WTC11 (cell line): ENCODE data around the gene ARPC1A. TPM values are rescaled to one million over a fixed set of nuclear protein-coding genes. Genes with fewer than 3 reads are reported as not detected.
A peak's percentile ranks its signal among the peaks of the same experiment; 100 is the strongest.
"Not testable (repeated sequence)": the region's sequence is repeated elsewhere in the genome, so short reads cannot be mapped to it uniquely, and the experiment has no call there.

ENCODE experiments used
- ATAC-seq: fragments of 200-7000 bp; cut with Tn5 transposase; 2 replicates; pipeline ENCODE4 v1.10.0; 2021; ENCODE audit warnings: mild to moderate bottlenecking, moderate library complexity
- CTCF ChIA-PET: fragments of 300-600 bp; sonication (Branson Sonifier 250); formaldehyde crosslinking; loops from one replicate; lab custom pipeline; 2021; ENCODE audit warnings: antibody characterized with exemption; lab: Charles Lee
- POLR2A ChIA-PET: fragments of 350-600 bp; sonication (Branson Sonifier 250); formaldehyde crosslinking; loops from one replicate; lab custom pipeline; 2021; ENCODE audit warnings: antibody characterized with exemption; lab: Charles Lee
- DNase-seq: peaks from one replicate; pipeline ENCODE4 v3.0.0; 2021; ENCODE audit warnings: low spot score
- H3K27ac Mint-ChIP-seq: 2 replicates; pipeline ENCODE4 v1.8.0; 2021; ENCODE audit warnings: mixed read lengths
- H3K27me3 Mint-ChIP-seq: 2 replicates; pipeline ENCODE4 v1.8.0; 2021; ENCODE audit warnings: low read depth, mild to moderate bottlenecking, moderate library complexity, mixed read lengths
- H3K36me3 Mint-ChIP-seq: 2 replicates; pipeline ENCODE4 v1.8.0; 2021; ENCODE audit warnings: mixed read lengths
- H3K4me1 Mint-ChIP-seq: 2 replicates; pipeline ENCODE4 v1.8.0; 2022; ENCODE audit warnings: mixed read lengths
- H3K4me3 Mint-ChIP-seq: 2 replicates; pipeline ENCODE4 v1.8.0; 2021; ENCODE audit warnings: mild to moderate bottlenecking, moderate library complexity, mixed read lengths
- H3K9me3 Mint-ChIP-seq: 2 replicates; pipeline ENCODE4 v1.8.0; 2021; ENCODE audit warnings: mixed read lengths
- FOXJ3 ChIP-seq: sonication (generic); formaldehyde crosslinking; IDR thresholded peaks from 2 replicates; pipeline ENCODE4 v1.9.0; 2021; ENCODE audit warnings: missing genetic modification reagents, mild to moderate bottlenecking, borderline replicate concordance
- FOXP1 ChIP-seq: sonication (generic); formaldehyde crosslinking; IDR thresholded peaks from 2 replicates; pipeline ENCODE4 v1.8.0; 2022; ENCODE audit warnings: missing genetic modification reagents, mild to moderate bottlenecking, moderate library complexity, borderline replicate concordance
- NFE2L1 ChIP-seq: sonication (generic); formaldehyde crosslinking; IDR thresholded peaks from 2 replicates; pipeline ENCODE4 v1.8.1; 2023; ENCODE audit warnings: missing genetic modification reagents
- NR3C1 ChIP-seq: sonication (generic); formaldehyde crosslinking; conservative IDR thresholded peaks from 2 replicates; pipeline ENCODE4 v1.8.1; 2023; ENCODE audit warnings: low read depth, mild to moderate bottlenecking, missing genetic modification reagents
- RORB ChIP-seq: fragments of 250-450 bp; sonication (Bioruptor Pico); IDR thresholded peaks from 2 replicates; pipeline ENCODE4 v1.9.0; 2021; ENCODE audit warnings: mild to moderate bottlenecking
- SOX15 ChIP-seq: fragments of 250-450 bp; sonication (Bioruptor Pico); IDR thresholded peaks from 2 replicates; pipeline ENCODE4 v1.9.0; 2021; ENCODE audit warnings: mild to moderate bottlenecking
- TP53 ChIP-seq: sonication (generic); formaldehyde crosslinking; IDR thresholded peaks from 2 replicates; pipeline ENCODE4 v1.8.1; 2023; ENCODE audit warnings: mild to moderate bottlenecking, missing genetic modification reagents
- ZNF671 ChIP-seq: fragments of 250-450 bp; sonication (Bioruptor Pico); IDR thresholded peaks from 2 replicates; pipeline ENCODE4 v1.8.0; 2021; ENCODE audit warnings: mild to moderate bottlenecking
- total RNA-seq: library from RNA; stranded (reverse); gene quantifications from 3 replicates; pipeline ENCODE4 v1.2.3, GENCODE V29; 2021
- TF ChIP-seq, protein P1 (sequence below): sonication (generic); formaldehyde crosslinking; IDR thresholded peaks from 2 replicates; pipeline ENCODE4 v1.8.1; 2023; ENCODE audit warnings: mild to moderate bottlenecking, missing genetic modification reagents
- TF ChIP-seq, protein P2 (sequence below): fragments of 250-450 bp; sonication (Bioruptor Pico); IDR thresholded peaks from 2 replicates; pipeline ENCODE4 v1.8.0; 2021; ENCODE audit warnings: mild to moderate bottlenecking
- TF ChIP-seq, protein P3 (sequence below): sonication (generic); formaldehyde crosslinking; conservative IDR thresholded peaks from 2 replicates; pipeline ENCODE4 v1.8.1; 2023; ENCODE audit warnings: mild to moderate bottlenecking, low read depth, missing genetic modification reagents, moderate library complexity

The ARPC1A gene
- total RNA-seq, 1 experiment from 2014 or later = 149 TPM

DNA sequence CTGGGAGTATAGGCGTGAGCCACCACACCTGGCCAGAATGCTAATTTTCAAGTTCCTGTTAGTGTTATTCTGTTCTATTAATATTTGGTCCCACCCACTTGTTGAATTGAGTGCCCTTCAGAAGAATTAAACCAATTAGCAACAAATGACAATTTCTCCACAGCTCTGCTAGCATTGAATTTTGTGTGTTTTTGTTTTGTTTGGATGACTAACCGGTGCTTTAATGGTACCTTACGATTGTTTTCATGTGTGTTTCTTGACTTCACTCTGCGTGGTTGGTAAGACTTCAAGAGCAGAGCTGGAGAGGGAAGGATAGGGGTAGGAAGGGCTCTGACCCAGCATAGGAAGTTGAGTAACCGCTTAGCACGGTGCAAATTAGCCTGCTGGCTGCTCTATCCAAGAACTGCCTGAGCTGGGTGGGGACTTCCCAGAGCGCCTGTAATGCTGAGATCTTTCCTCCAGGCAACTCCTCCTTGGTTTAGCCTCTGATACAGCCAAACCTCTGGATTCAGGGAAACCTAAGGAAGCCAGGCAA lies 53.4 kb downstream of the ARPC1A start:
- DNase-seq (no peak), ATAC-seq (no peak)
- Mint-ChIP-seq H3K9me3 (no peaks in the 10 kb centered on the region), H3K27me3 (no peaks in the 10 kb centered on the region), H3K36me3 (peaks cover 14% of the 10 kb centered on the region), H3K4me3 (no peak overlapping the region), H3K4me1 (peaks cover 11% of the 10 kb centered on the region), H3K27ac (peak overlapping the region; percentile 37)
- TF ChIP-seq, protein P1, sequence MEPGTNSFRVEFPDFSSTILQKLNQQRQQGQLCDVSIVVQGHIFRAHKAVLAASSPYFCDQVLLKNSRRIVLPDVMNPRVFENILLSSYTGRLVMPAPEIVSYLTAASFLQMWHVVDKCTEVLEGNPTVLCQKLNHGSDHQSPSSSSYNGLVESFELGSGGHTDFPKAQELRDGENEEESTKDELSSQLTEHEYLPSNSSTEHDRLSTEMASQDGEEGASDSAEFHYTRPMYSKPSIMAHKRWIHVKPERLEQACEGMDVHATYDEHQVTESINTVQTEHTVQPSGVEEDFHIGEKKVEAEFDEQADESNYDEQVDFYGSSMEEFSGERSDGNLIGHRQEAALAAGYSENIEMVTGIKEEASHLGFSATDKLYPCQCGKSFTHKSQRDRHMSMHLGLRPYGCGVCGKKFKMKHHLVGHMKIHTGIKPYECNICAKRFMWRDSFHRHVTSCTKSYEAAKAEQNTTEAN (CRISPR knock-in tag) = no peak
- TF ChIP-seq RORB (CRISPR knock-in tag) (no peak), FOXP1 (CRISPR knock-in tag) (no peak), ZNF671 (no peak), TP53 (CRISPR knock-in tag) (no peak), NFE2L1 (CRISPR knock-in tag) (no peak), FOXJ3 (CRISPR knock-in tag) (no peak), SOX15 (CRISPR knock-in tag) (no peak), NR3C1 (no peak)
- TF ChIP-seq, protein P2, sequence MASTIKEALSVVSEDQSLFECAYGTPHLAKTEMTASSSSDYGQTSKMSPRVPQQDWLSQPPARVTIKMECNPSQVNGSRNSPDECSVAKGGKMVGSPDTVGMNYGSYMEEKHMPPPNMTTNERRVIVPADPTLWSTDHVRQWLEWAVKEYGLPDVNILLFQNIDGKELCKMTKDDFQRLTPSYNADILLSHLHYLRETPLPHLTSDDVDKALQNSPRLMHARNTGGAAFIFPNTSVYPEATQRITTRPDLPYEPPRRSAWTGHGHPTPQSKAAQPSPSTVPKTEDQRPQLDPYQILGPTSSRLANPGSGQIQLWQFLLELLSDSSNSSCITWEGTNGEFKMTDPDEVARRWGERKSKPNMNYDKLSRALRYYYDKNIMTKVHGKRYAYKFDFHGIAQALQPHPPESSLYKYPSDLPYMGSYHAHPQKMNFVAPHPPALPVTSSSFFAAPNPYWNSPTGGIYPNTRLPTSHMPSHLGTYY (CRISPR knock-in tag) = no peak
- TF ChIP-seq, protein P3, sequence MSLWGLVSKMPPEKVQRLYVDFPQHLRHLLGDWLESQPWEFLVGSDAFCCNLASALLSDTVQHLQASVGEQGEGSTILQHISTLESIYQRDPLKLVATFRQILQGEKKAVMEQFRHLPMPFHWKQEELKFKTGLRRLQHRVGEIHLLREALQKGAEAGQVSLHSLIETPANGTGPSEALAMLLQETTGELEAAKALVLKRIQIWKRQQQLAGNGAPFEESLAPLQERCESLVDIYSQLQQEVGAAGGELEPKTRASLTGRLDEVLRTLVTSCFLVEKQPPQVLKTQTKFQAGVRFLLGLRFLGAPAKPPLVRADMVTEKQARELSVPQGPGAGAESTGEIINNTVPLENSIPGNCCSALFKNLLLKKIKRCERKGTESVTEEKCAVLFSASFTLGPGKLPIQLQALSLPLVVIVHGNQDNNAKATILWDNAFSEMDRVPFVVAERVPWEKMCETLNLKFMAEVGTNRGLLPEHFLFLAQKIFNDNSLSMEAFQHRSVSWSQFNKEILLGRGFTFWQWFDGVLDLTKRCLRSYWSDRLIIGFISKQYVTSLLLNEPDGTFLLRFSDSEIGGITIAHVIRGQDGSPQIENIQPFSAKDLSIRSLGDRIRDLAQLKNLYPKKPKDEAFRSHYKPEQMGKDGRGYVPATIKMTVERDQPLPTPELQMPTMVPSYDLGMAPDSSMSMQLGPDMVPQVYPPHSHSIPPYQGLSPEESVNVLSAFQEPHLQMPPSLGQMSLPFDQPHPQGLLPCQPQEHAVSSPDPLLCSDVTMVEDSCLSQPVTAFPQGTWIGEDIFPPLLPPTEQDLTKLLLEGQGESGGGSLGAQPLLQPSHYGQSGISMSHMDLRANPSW (CRISPR knock-in tag) = no peak
- ChIA-PET CTCF (interaction anchor here (1.5 kb wide), 1 partner anchor 13 kb away, joined by 7 read pairs; no protein-coding TSS in a partner anchor), POLR2A (no interaction called here)

DNA sequence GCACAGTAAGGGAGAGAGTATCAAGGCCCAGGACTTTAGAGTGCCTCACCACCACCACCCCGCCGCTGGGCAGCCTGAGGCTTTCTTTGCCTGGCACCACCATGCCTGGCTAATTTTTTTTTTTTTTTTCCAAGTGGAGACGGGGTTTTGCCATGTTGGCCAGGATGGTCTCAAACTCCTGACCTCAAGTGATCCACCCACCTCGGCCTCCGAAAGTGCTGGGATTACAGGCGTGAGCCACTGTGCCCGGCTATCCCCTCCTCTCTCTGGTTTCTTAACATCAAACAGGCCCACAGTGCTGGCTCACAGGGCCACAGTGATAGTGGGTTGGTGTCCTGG lies 54.0 kb downstream of the ARPC1A start:
- Mint-ChIP-seq H3K4me1 (peaks cover 11% of the 10 kb centered on the region), H3K36me3 (peaks cover 14% of the 10 kb centered on the region), H3K4me3 (peak overlapping the region; percentile 5; the same call in 1 of the 2 replicates), H3K27ac (peak overlapping the region; percentile 83; the same call in 1 of the 2 replicates)
- POLR2A ChIA-PET, H3K27me3 Mint-ChIP-seq, DNase-seq, ATAC-seq, H3K9me3 Mint-ChIP-seq: not testable (repeated sequence)
- CTCF ChIA-PET = interaction anchor here (1.5 kb wide), 1 partner anchor 14 kb away, joined by 7 read pairs; no protein-coding TSS in a partner anchor

DNA sequence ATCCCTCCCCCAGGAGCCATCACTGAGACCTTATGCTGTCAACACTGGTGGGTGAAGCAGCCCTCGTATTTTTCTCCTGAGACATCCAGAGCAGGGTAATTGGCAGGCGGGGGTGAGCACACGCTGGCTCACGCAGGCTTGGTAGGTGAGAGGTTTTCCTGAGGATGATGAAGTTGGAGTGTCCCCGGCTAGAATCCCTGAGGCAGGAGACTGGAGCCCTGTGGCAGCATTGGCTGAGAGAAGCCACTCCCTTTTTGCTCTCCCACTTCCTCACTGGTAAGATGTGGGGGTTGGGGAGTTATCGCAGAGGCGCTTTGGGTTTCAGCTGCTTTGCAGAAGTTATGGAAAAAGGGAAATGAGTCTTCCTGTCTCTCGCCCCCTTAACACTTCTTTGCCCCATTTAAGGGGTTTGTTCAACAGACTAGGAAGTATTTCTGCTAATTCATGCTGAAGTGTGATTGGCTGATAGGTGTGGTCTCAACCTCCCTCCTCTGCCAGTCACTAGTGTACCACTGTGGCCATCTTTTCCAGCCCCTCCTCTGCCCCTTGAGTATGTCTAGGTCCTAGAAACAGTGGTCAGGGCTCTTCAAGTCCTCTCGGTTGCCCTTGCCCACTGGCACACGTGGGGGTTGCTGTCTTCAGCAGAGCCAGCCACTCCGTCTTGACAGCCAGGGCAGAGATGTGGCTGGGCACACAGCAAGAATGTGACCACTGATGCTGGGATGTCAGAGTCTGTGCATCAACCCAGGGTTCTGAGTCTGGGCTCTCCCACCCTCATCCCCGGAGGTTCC lies 54.5 kb downstream of the ARPC1A start:
- peaks cover 11% of the 10 kb centered on the region for H3K4me1 Mint-ChIP-seq
- H3K36me3 Mint-ChIP-seq = peaks cover 14% of the 10 kb centered on the region
- peak overlapping the region; percentile 83; the same call in 1 of the 2 replicates for H3K27ac Mint-ChIP-seq
- TF ChIP-seq SOX15 (CRISPR knock-in tag) = no peak
- ChIA-PET POLR2A (no interaction called here), CTCF (interaction anchor here (1.5 kb wide), 1 partner anchor 14 kb away, joined by 7 read pairs; no protein-coding TSS in a partner anchor)
- no peaks in the 10 kb centered on the region for H3K27me3 Mint-ChIP-seq
- peak overlapping the region; percentile 5; the same call in 1 of the 2 replicates for H3K4me3 Mint-ChIP-seq
- ATAC-seq (peak; percentile 33), DNase-seq (no peak)
- H3K9me3 Mint-ChIP-seq = no peaks in the 10 kb centered on the region
